Measurements from ENCODE around the gene ZNF69. TPM values are rescaled to one million over a fixed set of nuclear protein-coding genes. Genes with fewer than 3 reads are reported as not detected.
"Not testable (repeated sequence)": the region's sequence is repeated elsewhere in the genome, so short reads cannot be mapped to it uniquely, and the experiment has no call there.

ZNF69 gene
- total RNA-seq, 1 experiment from 2014 or later = 6.4 TPM

- Histone ChIP-seq H3K4me3 (ENCODE audit: low read depth, low read length) (no peak overlapping the region), H3K9me3 (peaks cover 2% of the 10 kb centered on the region; the same call in 1 of the 2 replicates), H3K36me3 (ENCODE audit: control insufficient read depth, insufficient read depth, low read length) (no peaks in the 10 kb centered on the region), H3K27me3 (replicated peaks; ENCODE audit: control insufficient read depth, insufficient read depth, low read length) (no peaks in the 10 kb centered on the region), H3K4me1 (no peaks in the 10 kb centered on the region)
- POLR2A ChIA-PET = interaction anchor here (1.1 kb wide), 1 partner anchor 260 kb away, joined by 3 read pairs; no protein-coding TSS in a partner anchor
- Mint-ChIP-seq H3K27me3 (ENCODE audit: insufficient read depth, unreplicated experiment) (no peaks in the 10 kb centered on the region), H3K36me3 (ENCODE audit: insufficient read depth, unreplicated experiment) (no peaks in the 10 kb centered on the region), H3K4me3 (ENCODE audit: unreplicated experiment) (no peak overlapping the region), H3K4me1 (ENCODE audit: low read depth, unreplicated experiment) (no peaks in the 10 kb centered on the region), H3K27ac (ENCODE audit: unreplicated experiment) (no peak overlapping the region), H3K9me3 (ENCODE audit: unreplicated experiment) (peaks cover 38% of the 10 kb centered on the region)
- CTCF ChIA-PET = interaction anchor here (1.4 kb wide), 1 partner anchor 84 kb away, joined by 6 read pairs; no protein-coding TSS in a partner anchor
- BruUV-seq (replicated peaks) = no TSS peak
- intact Hi-C loops (cut with micrococcal nuclease; ENCODE audit: unreplicated experiment) = loop anchor here (1.0 to 5.0 kb wide), 3 partner anchors 40 to 259 kb away; partner anchors contain the start of genes ZNF20 and ZNF433
- DNase-seq = peak; percentile 41 to 58
- TF ChIP-seq CTCF (IDR thresholded peaks at IDR 0.05; ENCODE audit: insufficient read depth in 1 of 2, low read depth in 1 of 2, low read length in 1 of 2, severe bottlenecking in 1 of 2, unreplicated experiment in 1 of 2) = peak; percentile 38 to 62
These were observed 6.3 kb upstream of the ZNF69 start for GRCh38 chr19:11881151-11881800.

DNA sequence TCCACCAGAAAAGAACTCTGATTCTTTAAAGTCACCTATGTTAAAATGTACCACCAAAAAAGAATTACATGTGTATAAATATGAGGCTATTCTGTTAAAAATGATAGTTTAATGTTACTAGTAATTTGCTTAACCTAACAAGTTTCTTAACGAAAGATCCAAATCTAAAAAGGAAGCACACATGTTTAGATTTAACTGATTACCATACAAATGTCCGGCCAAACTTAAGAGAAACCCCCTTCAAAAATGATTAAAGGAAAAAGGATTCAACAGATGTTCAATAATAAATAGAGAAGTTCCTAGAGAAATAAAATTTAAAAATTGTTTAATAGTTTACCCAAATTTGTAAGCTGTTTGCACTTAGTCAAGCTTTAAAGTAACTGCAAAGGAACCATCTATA lies 5.0 kb upstream of the ZNF69 start:
- CTCF ChIA-PET = interaction anchor here (1.0 kb wide), 1 partner anchor 105 kb away, joined by 4 read pairs; no protein-coding TSS in a partner anchor
- peaks cover 44% of the 10 kb centered on the region for H3K9me3 Mint-ChIP-seq (ENCODE audit: unreplicated experiment)
- no peaks in the 10 kb centered on the region for H3K27me3 ChIP-seq (replicated peaks; ENCODE audit: control insufficient read depth, insufficient read depth, low read length)

DNA sequence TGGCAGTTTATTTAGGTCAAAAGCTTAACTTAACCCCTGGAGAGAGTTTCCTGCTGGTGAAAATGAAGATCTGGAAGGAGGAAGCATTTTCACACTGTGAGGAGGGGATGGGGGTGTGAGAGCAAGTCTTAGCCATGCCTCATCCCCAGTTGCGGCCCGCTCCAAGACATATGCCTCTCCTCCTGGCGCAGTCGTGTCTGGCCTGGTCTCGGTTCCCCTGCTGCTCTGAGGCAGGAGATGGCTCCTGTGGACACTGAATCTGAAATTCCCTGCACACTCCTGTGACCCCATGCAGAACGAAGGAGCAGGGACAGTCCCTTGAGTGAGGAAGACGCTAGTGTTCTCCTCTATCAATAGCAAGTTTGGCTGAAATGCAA lies 360 bp upstream of the ZNF69 start:
- no peaks in the 10 kb centered on the region for H3K27me3 ChIP-seq (replicated peaks; ENCODE audit: control insufficient read depth, insufficient read depth, low read length)
- H3K4me3 ChIP-seq (ENCODE audit: low read depth, low read length) = no peak overlapping the region
- no peaks in the 10 kb centered on the region for H3K36me3 ChIP-seq (ENCODE audit: control insufficient read depth, insufficient read depth, low read length)
- CTCF ChIA-PET = interaction anchor here (2.0 kb wide), 1 partner anchor 90 kb away, joined by 6 read pairs; no protein-coding TSS in a partner anchor
- H3K4me1 Mint-ChIP-seq (ENCODE audit: low read depth, unreplicated experiment) = peaks cover 7% of the 10 kb centered on the region
- POLR2A ChIA-PET = interaction anchor here (0.6 kb wide), 1 partner anchor 90 kb away, joined by 3 read pairs; no protein-coding TSS in a partner anchor
- no peaks in the 10 kb centered on the region; the same call in 1 of the 2 replicates for H3K4me1 ChIP-seq
- TSS peak; percentile 46 for BruUV-seq (replicated peaks)
- peaks cover 6% of the 10 kb centered on the region for H3K9me3 ChIP-seq
- H3K27ac Mint-ChIP-seq (ENCODE audit: unreplicated experiment) = peak overlapping the region; percentile 98
- intact Hi-C loops (cut with micrococcal nuclease; ENCODE audit: unreplicated experiment) = no loop called here
- H3K36me3 Mint-ChIP-seq (ENCODE audit: insufficient read depth, unreplicated experiment) = peaks cover 16% of the 10 kb centered on the region
- no peak for TF ChIP-seq CTCF (IDR thresholded peaks at IDR 0.05; ENCODE audit: insufficient read depth in 1 of 2, low read depth in 1 of 2, low read length in 1 of 2, severe bottlenecking in 1 of 2, unreplicated experiment in 1 of 2)
- DNase-seq = no peak
- H3K4me3 Mint-ChIP-seq (ENCODE audit: unreplicated experiment) = peak overlapping the region; percentile 90
- no peaks in the 10 kb centered on the region for H3K27me3 Mint-ChIP-seq (ENCODE audit: insufficient read depth, unreplicated experiment)
- peaks cover 29% of the 10 kb centered on the region for H3K9me3 Mint-ChIP-seq (ENCODE audit: unreplicated experiment)

More for the DNA sequence above, 5.0 kb upstream of the ZNF69 start:
- no peaks in the 10 kb centered on the region for H3K36me3 ChIP-seq (ENCODE audit: control insufficient read depth, insufficient read depth, low read length)
- Mint-ChIP-seq H3K36me3 (ENCODE audit: insufficient read depth, unreplicated experiment) (peaks cover 2% of the 10 kb centered on the region), H3K27me3 (ENCODE audit: insufficient read depth, unreplicated experiment) (no peaks in the 10 kb centered on the region), H3K4me1 (ENCODE audit: low read depth, unreplicated experiment) (peaks cover 6% of the 10 kb centered on the region), H3K27ac (ENCODE audit: unreplicated experiment) (no peak overlapping the region), H3K4me3 (ENCODE audit: unreplicated experiment) (no peak overlapping the region)
- H3K9me3 ChIP-seq = peaks cover 3% of the 10 kb centered on the region
- no peak overlapping the region for H3K4me3 ChIP-seq (ENCODE audit: low read depth, low read length)
- no peaks in the 10 kb centered on the region; the same call in 1 of the 2 replicates for H3K4me1 ChIP-seq
- DNase-seq = no peak
- intact Hi-C loops (cut with micrococcal nuclease; ENCODE audit: unreplicated experiment) = loop anchor here (5.0 kb wide), 1 partner anchor 155 kb away; the partner anchor contains the start of gene ZNF433
- no TSS peak for BruUV-seq (replicated peaks)
- POLR2A ChIA-PET = no interaction called here
- no peak for TF ChIP-seq CTCF (IDR thresholded peaks at IDR 0.05; ENCODE audit: insufficient read depth in 1 of 2, low read depth in 1 of 2, low read length in 1 of 2, severe bottlenecking in 1 of 2, unreplicated experiment in 1 of 2)

DNA sequence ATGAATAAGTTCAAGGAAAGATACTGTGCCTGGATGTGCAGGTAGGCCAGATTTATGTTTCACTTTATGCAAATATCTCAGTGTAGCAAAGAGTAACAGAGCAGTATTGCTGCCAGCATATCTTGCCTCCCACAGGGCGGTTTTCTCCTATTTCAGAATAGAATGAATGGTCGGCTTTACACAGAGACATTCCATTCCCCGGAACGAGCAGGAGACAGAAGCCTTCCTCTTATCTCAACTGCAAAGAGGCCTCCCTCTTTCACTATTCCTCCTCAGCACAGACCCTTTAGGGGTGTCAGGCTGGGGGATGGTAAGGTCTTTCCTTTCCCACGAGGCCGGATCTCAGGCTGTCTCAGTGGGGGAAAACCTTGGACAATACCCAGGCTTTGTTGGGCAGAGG lies 2.3 kb downstream of the ZNF69 start:
- POLR2A ChIA-PET; CTCF ChIA-PET; H3K4me3 ChIP-seq (ENCODE audit: low read depth, low read length); H3K27me3 ChIP-seq (replicated peaks; ENCODE audit: control insufficient read depth, insufficient read depth, low read length); H3K4me1 ChIP-seq; BruUV-seq (replicated peaks); DNase-seq; H3K27ac Mint-ChIP-seq (ENCODE audit: unreplicated experiment); H3K27me3 Mint-ChIP-seq (ENCODE audit: insufficient read depth, unreplicated experiment); H3K9me3 ChIP-seq; H3K4me1 Mint-ChIP-seq (ENCODE audit: low read depth, unreplicated experiment); H3K36me3 ChIP-seq (ENCODE audit: control insufficient read depth, insufficient read depth, low read length): not testable (repeated sequence)
- peaks cover 30% of the 10 kb centered on the region for H3K9me3 Mint-ChIP-seq (ENCODE audit: unreplicated experiment)
- intact Hi-C loops (cut with micrococcal nuclease; ENCODE audit: unreplicated experiment) = loop anchor here (2.0 kb wide), 1 partner anchor 93 kb away; no protein-coding TSS in a partner anchor
- peaks cover 30% of the 10 kb centered on the region for H3K36me3 Mint-ChIP-seq (ENCODE audit: insufficient read depth, unreplicated experiment)
- peak overlapping the region; percentile 90 for H3K4me3 Mint-ChIP-seq (ENCODE audit: unreplicated experiment)

All from Caco-2 (cell line).